Adrenal gland (tissue), 5 donors: ENCODE measurements around the gene TGFBR3.

Experiments
- POLR2A ChIP-seq, 2 donors: fragments of 450-650 bp; IDR thresholded peaks; one replicate each; pipeline ENCODE4 v1.6.1; 2017; ENCODE audit warnings: antibody characterized with exemption in 2 of 2, mild to moderate bottlenecking in 2 of 2, moderate library complexity in 1 of 2
- TF ChIP-seq, protein P1 (sequence below), 6 experiments: fragments of 450-650 bp in 4 of 6; fragments of 200-600 bp in 2 of 6; sonication (generic) in 1 of 6; IDR thresholded peaks; 1 replicate in 5 of 6; 2 replicates in 1 of 6; pipeline versions ENCODE4 v1.5.1 to v1.8.0; 2016 to 2021; ENCODE audit warnings: antibody characterized with exemption in 6 of 6, mild to moderate bottlenecking in 2 of 6, moderate library complexity in 1 of 6
- donor health status: DM: no; HTN: no; CAD: no.

DNA sequence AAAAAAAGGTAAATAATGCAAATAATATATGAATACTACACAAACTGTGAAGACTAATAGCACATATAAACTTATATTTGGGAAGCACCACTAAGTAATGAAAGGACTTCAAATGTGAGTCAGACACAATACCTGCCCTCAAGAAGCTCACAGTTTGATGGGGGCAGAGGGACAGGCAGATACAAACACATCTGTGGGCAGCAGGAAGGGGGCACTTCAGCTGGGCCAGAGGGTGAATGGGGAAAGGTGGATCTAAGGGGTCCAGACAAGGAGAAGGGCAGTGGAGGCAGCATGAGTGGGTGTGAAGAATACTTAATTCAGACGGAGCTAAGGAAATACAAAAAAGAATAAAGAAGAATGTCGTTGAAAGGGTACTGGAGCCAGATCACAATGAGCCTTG, 114.2 kb downstream of the TGFBR3 start:
- TF ChIP-seq, protein P1, sequence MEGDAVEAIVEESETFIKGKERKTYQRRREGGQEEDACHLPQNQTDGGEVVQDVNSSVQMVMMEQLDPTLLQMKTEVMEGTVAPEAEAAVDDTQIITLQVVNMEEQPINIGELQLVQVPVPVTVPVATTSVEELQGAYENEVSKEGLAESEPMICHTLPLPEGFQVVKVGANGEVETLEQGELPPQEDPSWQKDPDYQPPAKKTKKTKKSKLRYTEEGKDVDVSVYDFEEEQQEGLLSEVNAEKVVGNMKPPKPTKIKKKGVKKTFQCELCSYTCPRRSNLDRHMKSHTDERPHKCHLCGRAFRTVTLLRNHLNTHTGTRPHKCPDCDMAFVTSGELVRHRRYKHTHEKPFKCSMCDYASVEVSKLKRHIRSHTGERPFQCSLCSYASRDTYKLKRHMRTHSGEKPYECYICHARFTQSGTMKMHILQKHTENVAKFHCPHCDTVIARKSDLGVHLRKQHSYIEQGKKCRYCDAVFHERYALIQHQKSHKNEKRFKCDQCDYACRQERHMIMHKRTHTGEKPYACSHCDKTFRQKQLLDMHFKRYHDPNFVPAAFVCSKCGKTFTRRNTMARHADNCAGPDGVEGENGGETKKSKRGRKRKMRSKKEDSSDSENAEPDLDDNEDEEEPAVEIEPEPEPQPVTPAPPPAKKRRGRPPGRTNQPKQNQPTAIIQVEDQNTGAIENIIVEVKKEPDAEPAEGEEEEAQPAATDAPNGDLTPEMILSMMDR (IDR thresholded peaks at IDR 0.05): no peak
- TF ChIP-seq POLR2A (IDR thresholded peaks at IDR 0.05): no peak
